HepG2 (cell line): Measurements from ENCODE around the gene WNK4. TPM values are rescaled to one million over a fixed set of nuclear protein-coding genes. Genes with fewer than 3 reads are reported as not detected.

Experiments
- BRD4 ChIP-seq: sonication (generic); formaldehyde crosslinking; IDR thresholded peaks from 2 replicates; pipeline ENCODE4 v1.4.0; 2020; ENCODE audit warnings: missing genetic modification reagents
- GLMP ChIP-seq: sonication (generic); formaldehyde crosslinking; IDR thresholded peaks from 2 replicates; pipeline ENCODE4 v1.9.0; 2021; ENCODE audit warnings: missing genetic modification reagents, mild to moderate bottlenecking, borderline replicate concordance
- HIC2 ChIP-seq: sonication (generic); formaldehyde crosslinking; IDR thresholded peaks from 2 replicates; pipeline ENCODE4 v1.9.0; 2022; ENCODE audit warnings: low read depth, missing genetic modification reagents
- HNF1A ChIP-seq, 2 experiments: sonication (generic) in 1 of 2; formaldehyde crosslinking in 1 of 2; IDR thresholded peaks; 2 replicates each; pipeline versions ENCODE4 v1.4.0 to v1.6.1; 2016 to 2020; ENCODE audit warnings: borderline replicate concordance in 1 of 2, low read depth in 1 of 2, mild to moderate bottlenecking in 1 of 2, missing genetic modification reagents in 1 of 2
- MXD1 ChIP-seq: sonication (generic); formaldehyde crosslinking; IDR thresholded peaks from 2 replicates; pipeline ENCODE4 v1.4.0; 2020; ENCODE audit warnings: mild to moderate bottlenecking, missing genetic modification reagents
- RCOR2 ChIP-seq: IDR thresholded peaks from 2 replicates; pipeline ENCODE4 v1.6.1; 2016; ENCODE audit warnings: missing biosample characterization, missing genetic modification reagents
- REPIN1 ChIP-seq: sonication (generic); formaldehyde crosslinking; IDR thresholded peaks from 2 replicates; pipeline ENCODE4 v1.8.0; 2022; ENCODE audit warnings: missing genetic modification reagents, low read depth, mild to moderate bottlenecking, borderline replicate concordance
- XRCC5 ChIP-seq: fragments of 200-400 bp; formaldehyde crosslinking; optimal IDR thresholded peaks from 2 replicates; pipeline ENCODE3; 2017; ENCODE audit warnings: mild to moderate bottlenecking, low read length
- ZBTB7B ChIP-seq: sonication (generic); formaldehyde crosslinking; IDR thresholded peaks from 2 replicates; pipeline ENCODE4 v1.4.0; 2020; ENCODE audit warnings: missing genetic modification reagents
- ZC3H4 ChIP-seq: sonication (generic); formaldehyde crosslinking; IDR thresholded peaks from 2 replicates; pipeline ENCODE4 v1.4.0; 2020; ENCODE audit warnings: missing genetic modification reagents, borderline replicate concordance
- ZNF232 ChIP-seq: sonication (generic); formaldehyde crosslinking; IDR thresholded peaks from 2 replicates; pipeline ENCODE4 v1.4.0; 2020; ENCODE audit warnings: missing genetic modification reagents, borderline replicate concordance
- ZNF431 ChIP-seq: sonication (generic); formaldehyde crosslinking; IDR thresholded peaks from 2 replicates; pipeline ENCODE4 v1.9.0; 2022; ENCODE audit warnings: missing genetic modification reagents, low read depth, mild to moderate bottlenecking, borderline replicate concordance
- ZNF550 ChIP-seq: sonication (generic); formaldehyde crosslinking; IDR thresholded peaks from 2 replicates; pipeline ENCODE4 v1.4.0; 2020; ENCODE audit warnings: mild to moderate bottlenecking, missing genetic modification reagents, borderline replicate concordance
- ZNF629 ChIP-seq: sonication (generic); formaldehyde crosslinking; conservative IDR thresholded peaks from 2 replicates; pipeline ENCODE4 v1.5.0; 2020; ENCODE audit warnings: missing genetic modification reagents
- ZSCAN31 ChIP-seq: sonication (generic); formaldehyde crosslinking; IDR thresholded peaks from 2 replicates; pipeline ENCODE4 v1.5.0; 2020; ENCODE audit warnings: low read depth, mild to moderate bottlenecking, missing genetic modification reagents
- polyA plus RNA-seq, 8 experiments: library from polyadenylated mRNA; depleted of rRNA in 3 of 8; stranded (reverse) in 7 of 8; unstranded in 1 of 8; fragments of >200 nt; fragmentation: Illumina TruSeq in 4 of 8; extraction: Trizol in 4 of 8; gene quantifications; 2 replicates each; pipeline versions ENCODE4 v1.2.1 to v1.2.3, GENCODE V29; 2011 to 2016; ENCODE audit warnings: low read depth in 4 of 8, missing spikeins in 1 of 8, mixed read lengths in 1 of 8; ENCODE audit not compliant: insufficient read depth in 1 of 8
- total RNA-seq, 5 experiments: library from RNA; depleted of rRNA; stranded (reverse); fragments of >200 nt; fragmentation: Illumina TruSeq; extraction: Trizol; gene quantifications; 2 replicates each; pipeline ENCODE4 v1.2.3, GENCODE V29; 2016; ENCODE audit warnings: low read depth in 1 of 5

The WNK4 gene
- total and polyA plus RNA-seq, 2 of the 13 experiments (the other 11 are each of a cell fraction or from before 2014, with no cell fraction given), result 2.7 to 13.7 TPM

- peak; percentile 27; the same call in 1 of the 2 replicates for TF ChIP-seq HNF1A (IDR thresholded peaks at IDR 0.05; ENCODE audit: low read depth)
- TF ChIP-seq HNF1A (CRISPR knock-in tag; IDR thresholded peaks at IDR 0.05; ENCODE audit: borderline replicate concordance), result peak; percentile 59; the same call in 1 of the 2 replicates
- TF ChIP-seq HIC2 (CRISPR knock-in tag), result no peak
- no peak for TF ChIP-seq GLMP (CRISPR knock-in tag)
- TF ChIP-seq ZNF550 (CRISPR knock-in tag), result no peak
- peak; percentile 92; the same call in 1 of the 2 replicates for TF ChIP-seq BRD4
- TF ChIP-seq ZSCAN31 (CRISPR knock-in tag), result peak; percentile 81; the same call in 1 of the 2 replicates
- no peak; the same call in 1 of the 2 replicates for TF ChIP-seq MXD1 (CRISPR knock-in tag)
- no peak for TF ChIP-seq ZNF629 (CRISPR knock-in tag)
- no peak for TF ChIP-seq ZNF431 (CRISPR knock-in tag)
- TF ChIP-seq ZNF232 (CRISPR knock-in tag), result peak; percentile 97
- peak; percentile 86; the same call in 1 of the 2 replicates for TF ChIP-seq ZC3H4 (CRISPR knock-in tag)
- TF ChIP-seq ZBTB7B (CRISPR knock-in tag), result peak; percentile 72
- no peak for TF ChIP-seq RCOR2 (CRISPR knock-in tag)
- TF ChIP-seq XRCC5, result peak; percentile 99
- peak; percentile 94 for TF ChIP-seq REPIN1
- TF ChIP-seq, all 625 proteins: peak for 386
Observed at GRCh38 chr17:42773290-42774035, 6.9 kb upstream of the WNK4 start, which contains the start of gene VPS25 (continued).
